UCSD-AML1 (cell line): ENCODE data around the gene NR2F6.
"Not testable (repeated sequence)": the region's sequence is repeated elsewhere in the genome, so short reads cannot be mapped to it uniquely, and the experiment has no call there.

Experiments used
- DNase-seq: peaks from one replicate; lab custom pipeline; 2025; ENCODE audit not compliant: unreplicated experiment; lab: John Stamatoyannopoulos, UW

The NR2F6 gene

GRCh38 chr19:17213334-17213733 lies 32.4 kb downstream of the NR2F6 start:
- no peak for DNase-seq

DNA sequence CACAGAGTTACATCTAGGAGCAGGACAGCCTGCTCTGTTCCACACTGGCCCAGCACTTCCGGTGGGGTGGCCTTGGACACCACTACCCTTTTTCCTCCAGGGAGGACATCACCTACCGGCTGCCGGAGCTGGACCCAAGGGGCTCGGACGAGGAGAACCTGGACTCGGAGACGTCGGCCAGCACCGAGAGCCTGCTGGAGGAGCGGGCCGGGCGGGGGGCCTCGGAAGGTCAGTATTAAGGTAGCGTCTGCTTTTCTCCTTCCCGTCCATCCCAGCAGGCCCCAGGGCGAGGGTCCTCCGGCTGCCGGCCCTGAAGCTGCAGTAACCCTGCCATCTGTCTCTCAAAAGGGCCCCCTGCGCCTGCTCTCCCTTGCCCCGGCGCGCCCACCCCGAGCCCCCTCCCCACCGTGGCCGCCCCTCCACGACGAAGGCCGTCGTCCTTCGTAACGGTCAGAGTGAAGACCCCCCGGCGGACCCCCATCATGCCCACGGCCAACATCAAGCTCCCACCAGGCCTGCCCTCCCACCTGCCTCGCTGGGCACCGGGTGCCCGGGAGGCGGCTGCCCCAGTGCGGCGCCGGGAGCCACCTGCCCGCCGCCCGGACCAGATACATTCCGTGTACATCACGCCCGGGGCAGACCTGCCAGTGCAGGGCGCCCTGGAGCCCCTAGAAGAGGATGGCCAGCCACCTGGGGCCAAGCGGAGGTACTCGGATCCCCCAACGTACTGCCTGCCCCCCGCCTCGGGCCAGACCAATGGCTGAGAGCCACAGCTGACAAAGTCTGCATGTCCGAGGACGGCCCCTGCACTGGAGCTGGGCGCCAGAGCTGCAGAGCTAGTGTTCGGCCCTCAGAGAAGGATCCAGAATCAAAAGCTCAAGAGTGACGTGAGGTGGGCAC lies 33.9 kb downstream of the NR2F6 start:
- DNase-seq = no peak

DNA sequence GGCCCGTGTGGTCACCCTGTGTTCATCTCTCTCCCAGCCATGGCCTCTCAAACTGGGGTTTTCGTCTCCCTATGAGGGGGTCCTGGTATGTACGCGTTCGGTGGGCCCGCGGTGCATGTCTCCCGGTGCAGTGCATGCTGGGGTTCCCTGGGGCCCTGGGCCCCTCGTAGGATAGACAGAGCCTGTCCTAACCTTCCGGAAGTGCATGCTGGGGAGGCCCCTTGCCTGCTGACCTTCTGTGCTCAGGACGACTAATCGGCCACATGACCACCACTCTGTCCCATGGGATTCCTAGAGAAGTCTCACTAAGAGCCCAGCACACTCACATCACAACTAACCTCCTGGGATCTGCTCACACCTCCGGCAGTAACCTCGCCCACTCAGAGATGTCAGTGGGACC lies 35.4 kb downstream of the NR2F6 start:
- no peak for DNase-seq

DNA sequence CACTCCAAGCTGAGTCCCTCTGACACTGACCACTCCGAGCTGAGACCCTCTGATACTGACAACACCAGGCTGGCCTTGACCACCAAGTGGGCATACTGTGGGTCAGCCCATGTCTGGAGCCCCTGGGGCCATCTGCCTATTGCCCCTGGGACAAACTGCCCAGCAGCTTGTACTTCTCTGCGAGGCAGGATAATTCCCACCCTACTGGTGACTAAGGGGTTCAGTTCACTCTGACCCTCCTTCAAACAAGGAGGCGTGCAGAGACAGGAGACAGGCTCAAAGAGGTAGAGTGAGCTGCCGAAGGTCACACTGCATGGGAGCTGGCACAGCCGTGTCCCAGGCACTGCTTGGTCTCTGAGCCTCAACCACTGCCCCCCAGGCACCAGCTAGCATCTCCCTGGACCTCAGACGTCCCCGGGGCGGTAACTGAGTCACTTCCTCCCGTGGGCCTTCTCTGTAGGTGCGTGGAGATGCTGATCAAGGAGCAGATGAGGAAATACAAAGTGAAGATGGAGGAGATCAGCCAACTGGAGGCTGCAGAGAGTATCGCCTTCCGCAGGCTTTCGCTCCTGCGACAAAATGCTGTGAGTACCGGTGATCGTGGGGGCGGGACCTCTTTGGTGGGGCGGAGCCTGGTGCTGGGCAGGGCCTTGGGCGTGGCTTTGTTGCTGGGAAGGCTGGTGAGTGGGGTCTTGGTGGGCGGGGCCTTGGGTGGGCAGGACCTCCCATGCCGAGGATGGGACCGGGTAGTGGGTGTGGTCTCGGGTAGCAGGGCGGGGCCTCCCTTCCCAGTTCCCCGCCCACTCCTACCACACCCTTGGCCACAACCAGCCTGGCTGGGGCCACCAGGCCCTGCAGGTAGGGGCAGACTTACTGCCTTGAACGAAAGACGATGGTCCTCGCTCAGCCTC lies 36.3 kb downstream of the NR2F6 start:
- peak; percentile 58 for DNase-seq

GRCh38 chr19:17206736-17207581 lies 38.8 kb downstream of the NR2F6 start:
- DNase-seq = no peak

DNA sequence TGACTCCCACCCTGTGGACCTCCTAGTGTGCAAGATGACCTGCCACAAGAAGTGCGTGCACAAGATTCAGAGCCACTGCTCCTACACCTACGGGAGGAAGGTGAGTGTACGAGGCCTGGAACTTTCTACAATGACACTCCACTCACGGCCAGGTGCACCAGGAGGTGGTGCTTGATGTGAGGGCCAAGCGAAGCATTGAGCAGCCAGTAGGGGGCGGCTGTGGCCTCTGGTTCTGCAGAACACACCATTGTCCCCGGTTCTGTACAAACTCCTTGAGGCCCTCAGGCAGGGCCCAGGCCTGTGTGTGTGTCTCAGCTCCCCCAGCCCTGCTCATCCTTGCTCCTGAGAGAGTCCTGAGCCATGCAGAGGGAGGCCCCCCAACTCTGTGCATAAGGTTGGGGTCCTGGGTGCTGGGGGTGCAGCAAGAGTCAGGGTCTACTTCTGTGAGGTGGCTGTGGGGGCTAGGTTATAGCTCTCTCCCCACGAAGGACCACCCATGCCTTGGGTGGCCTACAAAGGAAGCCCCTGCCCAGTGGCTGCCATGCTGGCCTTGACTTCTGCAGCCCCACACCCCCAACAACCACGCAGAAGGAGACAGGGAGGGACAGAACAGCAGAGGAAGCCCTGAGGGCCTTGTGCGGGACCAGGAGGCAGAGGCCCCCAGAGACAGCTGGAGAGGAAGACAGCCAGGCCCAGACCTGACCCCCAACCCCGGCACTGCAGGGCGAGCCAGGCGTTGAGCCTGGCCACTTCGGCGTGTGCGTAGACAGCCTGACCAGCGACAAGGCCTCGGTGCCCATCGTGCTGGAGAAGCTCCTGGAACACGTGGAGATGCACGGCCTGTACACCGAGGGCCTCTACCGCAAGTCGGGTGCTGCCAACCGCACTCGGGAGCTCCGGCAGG lies 40.2 kb downstream of the NR2F6 start:
- DNase-seq = peak; percentile 51

DNA sequence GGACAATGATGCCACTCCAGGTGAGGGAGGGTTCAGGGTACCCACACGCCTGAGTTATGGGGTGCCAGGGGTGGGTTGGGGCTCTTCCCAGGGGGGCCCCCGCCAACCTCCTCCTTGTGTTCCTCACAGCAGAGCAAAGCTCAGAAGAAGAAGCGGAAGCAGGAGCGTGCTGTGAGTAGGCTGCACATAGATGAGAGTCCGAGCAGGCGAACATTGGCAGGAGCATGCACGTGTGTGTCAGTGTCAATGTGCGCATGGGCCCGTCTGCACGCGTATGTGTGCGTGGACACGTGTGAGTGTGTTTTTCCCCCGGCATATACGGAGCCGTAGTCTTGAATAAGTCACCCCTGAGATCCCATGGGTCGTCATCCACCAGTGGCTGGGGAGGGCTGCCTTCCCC lies 43.0 kb downstream of the NR2F6 start:
- DNase-seq = no peak

DNA sequence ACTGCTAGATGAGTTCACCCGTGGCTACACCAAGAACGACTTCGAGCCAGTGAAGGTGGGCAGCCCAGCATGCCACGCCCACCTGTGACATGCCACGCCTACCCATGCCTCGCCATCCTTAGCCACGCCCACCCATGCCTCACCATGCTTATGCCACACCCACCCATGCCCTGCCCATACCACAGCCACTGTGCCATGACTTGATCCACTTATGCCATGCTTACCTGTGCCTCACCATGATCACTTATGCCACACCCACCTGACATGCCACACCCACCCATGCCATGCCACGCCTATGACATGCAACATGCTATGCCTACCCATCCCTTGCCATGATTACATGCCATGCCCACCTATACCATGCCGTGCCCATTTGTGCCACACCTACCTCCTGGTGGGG lies 43.5 kb downstream of the NR2F6 start:
- no peak for DNase-seq

- no peak for DNase-seq
Observed at GRCh38 chr19:17200408-17201079, 45.2 kb downstream of the NR2F6 start.

DNA sequence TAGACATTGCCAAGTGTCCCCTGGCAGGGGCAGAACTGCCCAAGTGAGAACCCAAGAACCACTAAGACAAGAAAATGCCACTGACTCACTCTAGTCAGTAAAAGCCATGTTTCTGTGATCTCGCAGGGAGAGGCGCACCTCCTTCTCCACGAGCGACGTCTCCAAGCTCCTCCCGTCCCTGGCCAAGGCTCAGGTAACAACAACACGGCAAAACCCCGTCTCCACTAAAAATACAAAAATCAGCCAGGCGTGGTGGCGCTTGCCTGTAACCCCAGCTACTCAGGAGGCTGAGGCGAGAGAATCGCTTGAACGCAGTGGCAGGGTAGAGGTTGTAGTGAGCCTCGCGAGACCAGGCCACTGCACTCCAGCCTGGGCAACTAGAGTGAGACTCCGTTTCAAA lies 48.1 kb downstream of the NR2F6 start:
- no peak for DNase-seq

GRCh38 chr19:17196610-17197009 lies 49.1 kb downstream of the NR2F6 start:
- no peak for DNase-seq

DNA sequence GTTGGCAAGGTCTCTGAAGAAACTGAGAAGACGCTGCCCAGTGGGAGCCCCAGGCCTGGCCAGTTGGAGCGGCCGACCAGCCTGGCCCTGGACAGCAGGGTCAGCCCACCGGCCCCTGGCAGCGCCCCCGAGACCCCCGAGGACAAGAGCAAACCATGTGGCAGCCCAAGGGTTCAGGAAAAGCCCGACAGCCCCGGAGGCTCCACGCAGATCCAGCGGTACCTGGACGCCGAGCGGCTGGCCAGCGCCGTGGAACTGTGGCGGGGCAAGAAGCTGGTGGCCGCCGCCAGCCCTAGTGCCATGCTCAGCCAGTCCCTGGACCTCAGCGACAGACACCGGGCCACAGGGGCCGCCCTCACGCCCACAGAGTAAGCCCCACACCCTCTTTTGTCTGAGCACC lies 50.6 kb downstream of the NR2F6 start:
- DNase-seq = no peak

DNA sequence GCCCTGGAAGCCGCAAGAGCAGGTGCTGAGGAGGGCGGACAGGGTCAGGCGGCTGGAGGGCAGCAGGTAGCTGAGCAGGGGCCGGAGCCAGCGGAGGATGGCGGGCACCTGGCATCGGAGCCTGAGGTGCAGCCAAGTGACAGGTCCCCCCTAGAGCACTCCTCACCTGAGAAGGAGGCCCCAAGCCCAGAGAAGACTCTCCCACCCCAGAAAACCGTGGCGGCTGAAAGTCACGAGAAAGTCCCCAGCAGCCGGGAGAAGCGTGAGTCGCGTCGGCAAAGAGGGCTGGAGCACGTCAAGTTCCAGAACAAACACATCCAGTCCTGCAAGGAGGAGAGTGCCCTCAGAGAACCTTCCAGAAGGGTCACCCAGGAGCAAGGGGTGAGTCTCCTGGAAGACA lies 51.1 kb downstream of the NR2F6 start:
- no peak for DNase-seq

- no peak for DNase-seq
Observed at GRCh38 chr19:17192751-17193150, 53.0 kb downstream of the NR2F6 start.

- not testable (repeated sequence) for DNase-seq
Observed at GRCh38 chr19:17191736-17192135, 54.0 kb downstream of the NR2F6 start.

GRCh38 chr19:17185590-17185989 lies 60.1 kb downstream of the NR2F6 start:
- no peak for DNase-seq

DNA sequence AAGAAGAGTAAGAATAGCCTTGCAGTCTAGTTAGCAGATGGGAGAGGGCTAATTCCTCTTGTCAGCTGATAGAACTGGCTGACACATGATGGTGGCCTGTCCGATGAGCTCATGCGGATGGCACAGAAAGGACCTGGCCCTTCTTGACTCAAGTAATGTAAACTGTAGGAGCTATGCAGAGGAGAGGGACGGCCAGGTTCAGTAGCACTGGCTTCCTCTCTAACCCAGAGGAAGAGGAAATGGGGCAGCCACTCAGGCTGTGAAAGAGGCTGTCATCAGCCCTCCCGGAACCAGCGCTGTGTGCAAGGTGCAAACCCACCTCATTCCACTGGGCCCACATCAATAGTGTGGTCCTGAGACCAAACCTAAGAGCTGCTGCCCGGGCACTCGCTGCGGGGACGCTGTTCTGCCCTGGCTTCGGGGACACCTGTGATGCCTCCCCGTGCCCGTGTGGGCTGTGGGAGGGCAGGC lies 61.3 kb downstream of the NR2F6 start:
- peak; percentile 45 for DNase-seq

DNA sequence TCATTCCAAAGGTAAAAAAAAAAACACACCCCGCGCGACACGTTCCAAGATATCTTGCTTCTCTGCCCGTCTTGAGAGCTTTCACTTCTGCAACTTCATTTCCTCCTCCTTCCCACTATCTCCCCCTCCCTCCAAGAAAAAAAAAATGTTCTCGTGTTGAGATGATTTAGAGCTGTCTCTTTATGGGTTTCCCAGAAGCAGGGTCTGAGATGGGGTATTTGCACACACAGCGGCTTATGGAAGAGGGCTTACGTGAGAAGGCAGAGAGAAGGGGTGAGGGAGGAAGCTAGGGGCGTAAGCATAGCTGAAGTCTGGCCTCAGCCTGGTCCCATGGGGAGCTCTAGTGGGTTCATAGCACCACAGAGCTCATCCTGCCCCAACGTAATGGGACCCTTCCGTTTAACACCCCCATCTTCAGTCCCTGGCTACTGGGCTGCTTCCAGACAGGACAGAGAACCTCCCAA lies 61.8 kb downstream of the NR2F6 start:
- DNase-seq = peak; percentile 45

- DNase-seq = peak; percentile 37
Observed at GRCh38 chr19:17183271-17183761, 62.4 kb downstream of the NR2F6 start.
